Stimulated activated naive CD4-positive, alpha-beta T cell (primary cell): ENCODE data around the gene TGFBR2.

Experiments used
- DNase-seq, 6 experiments: peaks; one replicate each; lab custom pipeline; 2025; lab: John Stamatoyannopoulos, UW

The TGFBR2 gene

GRCh38 chr3:30602946-30603345, 3.5 kb upstream of the TGFBR2 start:
- DNase-seq = peak in 1 of 6 experiments; percentile 20

GRCh38 chr3:30604093-30604492, 2.3 kb upstream of the TGFBR2 start:
- DNase-seq = peak in 1 of 6 experiments; percentile 18

- no peak for DNase-seq
Measured at GRCh38 chr3:30604558-30604957, 1.8 kb upstream of the TGFBR2 start.

GRCh38 chr3:30605005-30605404, 1.4 kb upstream of the TGFBR2 start:
- no peak for DNase-seq

GRCh38 chr3:30605706-30606300, 598 bp upstream of the TGFBR2 start:
- no peak for DNase-seq

GRCh38 chr3:30607032-30607833, 832 bp downstream of the TGFBR2 start:
- peak; percentile 47 to 69 (median 57) for DNase-seq

- DNase-seq = no peak
Measured at GRCh38 chr3:30608598-30608947, 2.2 kb downstream of the TGFBR2 start.

GRCh38 chr3:30609930-30610701, 3.7 kb downstream of the TGFBR2 start:
- DNase-seq = no peak

- no peak for DNase-seq
Measured at GRCh38 chr3:30610702-30611368, 4.4 kb downstream of the TGFBR2 start.

GRCh38 chr3:30611613-30612436, 5.4 kb downstream of the TGFBR2 start:
- DNase-seq = no peak

GRCh38 chr3:30612437-30613132, 6.2 kb downstream of the TGFBR2 start:
- DNase-seq = no peak

- no peak for DNase-seq
Measured at GRCh38 chr3:30613133-30613825, 6.9 kb downstream of the TGFBR2 start.

GRCh38 chr3:30614373-30614772, 8.0 kb downstream of the TGFBR2 start:
- DNase-seq = no peak

- no peak for DNase-seq
Measured at GRCh38 chr3:30614943-30615342, 8.5 kb downstream of the TGFBR2 start.

GRCh38 chr3:30615615-30616346, 9.4 kb downstream of the TGFBR2 start:
- DNase-seq = no peak

GRCh38 chr3:30616347-30617027, 10.1 kb downstream of the TGFBR2 start:
- no peak for DNase-seq

- peak in 1 of 6 experiments; percentile 19 for DNase-seq
Measured at GRCh38 chr3:30617069-30617468, 10.7 kb downstream of the TGFBR2 start.

- DNase-seq = no peak
Measured at GRCh38 chr3:30617653-30618052, 11.3 kb downstream of the TGFBR2 start.

- no peak for DNase-seq
Measured at GRCh38 chr3:30618526-30618925, 12.1 kb downstream of the TGFBR2 start.
